Heart left ventricle (tissue), 13 donors: ENCODE measurements around the gene SMG7.

Source experiments
- CTCF ChIP-seq, 12 donors: fragments of 200-600 bp; sonication (generic) in 4 of 12; IDR thresholded peaks; one replicate each; pipeline versions ENCODE4 v1.5.0 to v1.8.0; 2018 to 2022; ENCODE audit warnings: antibody characterized with exemption in 12 of 12, mild to moderate bottlenecking in 5 of 12
- POLR2A ChIP-seq, 2 donors: fragments of 450-650 bp; IDR thresholded peaks; one replicate each; pipeline ENCODE4 v1.6.1; 2017; ENCODE audit warnings: antibody characterized with exemption in 2 of 2, mild to moderate bottlenecking in 2 of 2, moderate library complexity in 2 of 2
- donor health status: ischemic (EF 13 %, LVEDD 7.1; RV severe dilation, severe dysfunction).
- donor health status: DM: no; HTN: yes; CAD: no.
- donor health status: DM: no; HTN: no; CAD: no.
- donor health status: ischemic (EF 25% LVEDD 6.9; RV normal size, moderate dysfunction).
- donor health status: ischemic (EF 25% LVEDD 5.7; RV mildly dilated, moderate dysfunction).
- donor health status: ischemic (EF 35%, LVEDD 5.7; RV mildly dilated, moderate dysfunction).
- donor health status: nonischemic (EF 11% LVEDD 7.7; RV severe dilation, severe dysfunction).
- donor health status: DM: yes; HTN: yes; CAD: no.
- donor health status: PGD.
- donor health status: ischemic (EF 29% LVEDD 5.4; RV normal size, mild dysfunction).
- donor health status: nonischemic (EF 23%, LVEDD 6.1; RV moderate dilation, normal function).

GRCh38 chr1:183454377-183454776 is 17.9 kb upstream of the SMG7 start:
- TF ChIP-seq CTCF (IDR thresholded peaks at IDR 0.05), result no peak
- TF ChIP-seq POLR2A (IDR thresholded peaks at IDR 0.05), result no peak
